DOHH2 (cell line): ENCODE results near the gene RBMS3.

Experiments
- H3F3A ChIP-seq: fragments of 200-600 bp; sonication (generic), shearing (Covaris generic); 2 replicates; pipeline ENCODE4 v1.6.0; 2016; ENCODE audit warnings: antibody characterized with exemption, mild to moderate bottlenecking; ENCODE audit not compliant: control insufficient read depth, insufficient read depth
- H3K27ac ChIP-seq: fragments of 200-600 bp; sonication (generic); 2 replicates; pipeline ENCODE4 v1.5.1; 2014; ENCODE audit warnings: low read depth, mild to moderate bottlenecking, low read length, moderate library complexity
- H3K27me3 ChIP-seq: fragments of 200-600 bp; sonication (generic); 2 replicates; pipeline ENCODE4 v1.6.1; 2014; ENCODE audit warnings: mild to moderate bottlenecking, low read length, mixed read lengths; ENCODE audit not compliant: control insufficient read depth
- H3K36me3 ChIP-seq: fragments of 200-600 bp; sonication (generic); 2 replicates; pipeline ENCODE4 v1.6.1; 2014; ENCODE audit warnings: mild to moderate bottlenecking, low read length, moderate library complexity, mixed read lengths; ENCODE audit not compliant: control insufficient read depth
- H3K4me1 ChIP-seq: fragments of 200-600 bp; sonication (generic); 2 replicates; pipeline ENCODE4 v1.6.1; 2014; ENCODE audit warnings: mild to moderate bottlenecking, low read length, mixed read lengths; ENCODE audit not compliant: control insufficient read depth
- H3K4me2 ChIP-seq: fragments of 200-600 bp; sonication (generic); 2 replicates; pipeline ENCODE4 v1.6.0; 2014; ENCODE audit warnings: mild to moderate bottlenecking, low read length, moderate library complexity
- H3K4me3 ChIP-seq: fragments of 200-600 bp; sonication (generic); 2 replicates; pipeline ENCODE4 v1.5.1; 2014; ENCODE audit warnings: mild to moderate bottlenecking, low read length, mixed read lengths
- H3K79me2 ChIP-seq: fragments of 200-600 bp; sonication (generic); 2 replicates; pipeline ENCODE4 v1.6.1; 2014; ENCODE audit warnings: mild to moderate bottlenecking, low read length, mixed read lengths; ENCODE audit not compliant: control insufficient read depth
- H3K9me2 ChIP-seq: fragments of 200-600 bp; sonication (generic); replicated peaks from 2 replicates; pipeline ENCODE4 v1.6.1; 2014; ENCODE audit warnings: mild to moderate bottlenecking, low read length, mixed read lengths; ENCODE audit not compliant: control insufficient read depth
- H3K9me3 ChIP-seq: fragments of 200-600 bp; sonication (generic); 2 replicates; pipeline ENCODE4 v1.6.1; 2014; ENCODE audit warnings: antibody characterized with exemption, low read length, mixed read lengths; ENCODE audit not compliant: control insufficient read depth, insufficient read depth
- H4K20me1 ChIP-seq: fragments of 200-600 bp; sonication (generic); 2 replicates; pipeline ENCODE4 v1.6.0; 2014; ENCODE audit warnings: low read depth, mild to moderate bottlenecking, antibody characterized with exemption, low read length, moderate library complexity; ENCODE audit not compliant: control insufficient read depth, insufficient read depth
- EZH2phosphoT487 ChIP-seq: fragments of 200-600 bp; sonication (generic); IDR thresholded peaks from 2 replicates; pipeline ENCODE4 v1.6.1; 2017; ENCODE audit warnings: borderline replicate concordance, mild to moderate bottlenecking, antibody characterized with exemption, low read length, moderate library complexity, mixed read lengths
- TF ChIP-seq, protein P1 (sequence below): fragments of 200-600 bp; sonication (generic); IDR thresholded peaks from one replicate; pipeline ENCODE4 v1.5.1; 2014; ENCODE audit warnings: antibody characterized with exemption, mild to moderate bottlenecking, low read depth, low read length; ENCODE audit not compliant: poor library complexity, severe bottlenecking

The RBMS3 gene

DNA sequence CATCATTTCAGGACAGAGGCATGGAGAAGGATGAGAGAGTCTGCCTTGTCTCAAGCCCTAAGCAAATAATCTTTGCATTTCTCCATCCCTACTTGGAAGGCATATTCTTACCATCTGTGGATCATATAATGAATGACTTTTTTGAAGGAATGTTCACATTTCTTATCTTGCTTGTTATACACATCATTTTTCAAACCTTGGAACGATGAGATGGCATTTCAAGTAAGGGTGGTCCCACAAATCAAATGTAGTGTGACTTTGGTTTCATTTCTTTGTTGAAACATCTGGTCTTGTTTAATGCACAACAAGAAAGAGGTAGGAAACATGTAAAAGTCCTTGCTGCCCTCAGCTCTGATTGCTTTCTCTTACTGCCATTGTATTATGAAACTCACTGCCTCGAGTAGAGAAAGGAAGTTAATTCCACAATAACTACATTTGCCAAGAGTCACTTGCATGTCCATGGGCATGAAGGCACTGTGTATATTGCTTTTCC lies 32.1 kb downstream of the RBMS3 start:
- Histone ChIP-seq H3K4me2 (no peak overlapping the region), H3K79me2 (no peaks in the 10 kb centered on the region), H3K9me2 (no peaks in the 10 kb centered on the region), H3F3A (no peaks in the 10 kb centered on the region), H3K4me1 (peaks cover 5% of the 10 kb centered on the region), H3K4me3 (no peak overlapping the region), H3K27ac (no peak overlapping the region), H4K20me1 (no peaks in the 10 kb centered on the region), H3K9me3 (no peaks in the 10 kb centered on the region), H3K27me3 (no peaks in the 10 kb centered on the region), H3K36me3 (no peaks in the 10 kb centered on the region)
- TF ChIP-seq, protein P1, sequence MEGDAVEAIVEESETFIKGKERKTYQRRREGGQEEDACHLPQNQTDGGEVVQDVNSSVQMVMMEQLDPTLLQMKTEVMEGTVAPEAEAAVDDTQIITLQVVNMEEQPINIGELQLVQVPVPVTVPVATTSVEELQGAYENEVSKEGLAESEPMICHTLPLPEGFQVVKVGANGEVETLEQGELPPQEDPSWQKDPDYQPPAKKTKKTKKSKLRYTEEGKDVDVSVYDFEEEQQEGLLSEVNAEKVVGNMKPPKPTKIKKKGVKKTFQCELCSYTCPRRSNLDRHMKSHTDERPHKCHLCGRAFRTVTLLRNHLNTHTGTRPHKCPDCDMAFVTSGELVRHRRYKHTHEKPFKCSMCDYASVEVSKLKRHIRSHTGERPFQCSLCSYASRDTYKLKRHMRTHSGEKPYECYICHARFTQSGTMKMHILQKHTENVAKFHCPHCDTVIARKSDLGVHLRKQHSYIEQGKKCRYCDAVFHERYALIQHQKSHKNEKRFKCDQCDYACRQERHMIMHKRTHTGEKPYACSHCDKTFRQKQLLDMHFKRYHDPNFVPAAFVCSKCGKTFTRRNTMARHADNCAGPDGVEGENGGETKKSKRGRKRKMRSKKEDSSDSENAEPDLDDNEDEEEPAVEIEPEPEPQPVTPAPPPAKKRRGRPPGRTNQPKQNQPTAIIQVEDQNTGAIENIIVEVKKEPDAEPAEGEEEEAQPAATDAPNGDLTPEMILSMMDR: no peak
- no peak for TF ChIP-seq EZH2phosphoT487

DNA sequence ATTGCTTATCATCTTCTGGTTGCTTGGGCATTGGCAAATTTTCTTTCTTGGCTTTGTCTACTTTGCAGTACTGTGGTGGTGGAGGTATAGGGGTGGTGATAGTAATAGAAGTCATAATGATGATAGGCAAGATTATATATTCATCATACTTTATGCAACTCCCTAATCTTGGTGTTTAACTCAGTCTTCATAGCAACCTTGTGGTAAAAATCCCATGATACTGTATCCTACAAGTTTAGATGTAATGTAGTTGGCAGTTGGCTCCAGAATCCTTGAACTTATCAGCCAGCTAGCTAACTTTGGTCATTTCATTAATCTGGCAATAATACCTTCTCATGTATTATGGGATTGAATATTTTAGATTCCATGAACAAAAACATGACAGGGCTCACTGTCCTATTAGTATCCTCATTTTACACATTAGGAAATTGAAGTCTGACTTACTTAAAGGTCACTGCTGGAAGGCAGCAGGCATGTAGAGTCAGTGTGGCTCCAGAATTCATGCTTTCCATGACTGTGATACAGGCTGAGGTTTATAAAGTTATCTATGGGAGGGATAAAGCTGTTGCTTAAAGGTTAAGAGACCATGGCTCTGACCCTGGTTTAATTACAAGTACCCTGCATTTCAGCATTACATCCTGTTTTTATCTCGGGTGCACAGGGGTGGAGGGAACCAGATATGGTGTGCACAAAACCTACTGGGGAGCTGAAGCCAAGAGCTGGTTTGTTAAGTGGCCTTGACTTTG lies 33.3 kb downstream of the RBMS3 start:
- H3K4me2 ChIP-seq: no peak overlapping the region

DNA sequence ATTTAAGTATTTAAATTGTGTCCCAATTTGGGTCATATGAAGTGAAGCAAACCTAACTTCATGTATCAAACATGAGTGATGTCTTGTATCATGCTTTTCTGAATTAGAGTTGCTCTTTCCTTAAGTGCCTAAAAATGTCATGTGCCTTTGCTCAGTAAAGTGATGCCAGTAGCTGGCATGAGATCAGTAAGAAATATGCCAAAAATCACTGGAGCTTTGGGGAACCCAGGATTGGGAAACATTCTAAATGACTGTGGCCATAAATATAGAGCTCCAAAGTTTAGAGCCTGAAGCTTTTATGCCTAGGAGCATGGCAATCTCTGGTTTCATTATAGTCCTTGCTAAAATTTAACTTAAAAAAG lies 33.8 kb downstream of the RBMS3 start:
- TF ChIP-seq EZH2phosphoT487: no peak
- TF ChIP-seq, protein P1: no peak

More for the DNA sequence above, 33.3 kb downstream of the RBMS3 start:
- H3K27ac ChIP-seq: no peak overlapping the region
- H3K4me1 ChIP-seq: peaks cover 7% of the 10 kb centered on the region
- H3K9me3 ChIP-seq: no peaks in the 10 kb centered on the region
- no peaks in the 10 kb centered on the region for H3K36me3 ChIP-seq
- H4K20me1 ChIP-seq: no peaks in the 10 kb centered on the region
- H3K79me2 ChIP-seq: no peaks in the 10 kb centered on the region
- no peaks in the 10 kb centered on the region for H3F3A ChIP-seq
- TF ChIP-seq EZH2phosphoT487: no peak
- TF ChIP-seq, protein P1: no peak
- no peaks in the 10 kb centered on the region for H3K9me2 ChIP-seq
- no peaks in the 10 kb centered on the region for H3K27me3 ChIP-seq
- H3K4me3 ChIP-seq: no peak overlapping the region

More for the DNA sequence above, 33.8 kb downstream of the RBMS3 start:
- no peaks in the 10 kb centered on the region for H3K36me3 ChIP-seq
- H3K9me2 ChIP-seq: no peaks in the 10 kb centered on the region
- no peaks in the 10 kb centered on the region for H3K79me2 ChIP-seq
- H4K20me1 ChIP-seq: no peaks in the 10 kb centered on the region
- H3K4me1 ChIP-seq: peaks cover 13% of the 10 kb centered on the region
- H3K4me3 ChIP-seq: no peak overlapping the region
- no peaks in the 10 kb centered on the region for H3K27me3 ChIP-seq
- H3K9me3 ChIP-seq: no peaks in the 10 kb centered on the region
- no peaks in the 10 kb centered on the region for H3F3A ChIP-seq
- H3K4me2 ChIP-seq: no peak overlapping the region
- no peak overlapping the region for H3K27ac ChIP-seq
